Loucy (cell line): ENCODE results near the gene ACCSL.

Experiments used
- H2AFZ ChIP-seq: fragments of 200-600 bp; sonication (generic); 2 replicates; pipeline ENCODE4 v1.6.0; 2016; ENCODE audit warnings: antibody characterized with exemption, mild to moderate bottlenecking, low read length, moderate library complexity
- H3F3A ChIP-seq: fragments of 200-600 bp; 2 replicates; pipeline ENCODE4 v1.6.0; 2016; ENCODE audit warnings: antibody characterized with exemption, low read depth, mild to moderate bottlenecking
- H3K27me3 ChIP-seq: fragments of 200-600 bp; sonication (generic); 2 replicates; pipeline ENCODE4 v1.6.1; 2014; ENCODE audit warnings: low read length, mild to moderate bottlenecking; ENCODE audit not compliant: insufficient read depth, poor library complexity, severe bottlenecking
- H3K36me3 ChIP-seq: fragments of 200-600 bp; sonication (generic); 2 replicates; pipeline ENCODE4 v1.6.1; 2016; ENCODE audit warnings: low read length; ENCODE audit not compliant: insufficient read depth
- H3K4me1 ChIP-seq: fragments of 200-600 bp; sonication (generic); 2 replicates; pipeline ENCODE4 v1.5.1; 2014; ENCODE audit warnings: low read length, mild to moderate bottlenecking; ENCODE audit not compliant: insufficient read depth, poor library complexity, severe bottlenecking
- H3K4me2 ChIP-seq: fragments of 200-600 bp; sonication (generic); 2 replicates; pipeline ENCODE4 v1.6.0; 2014; ENCODE audit warnings: antibody characterized with exemption, low read length, low read depth, mild to moderate bottlenecking; ENCODE audit not compliant: poor library complexity, severe bottlenecking
- H3K4me3 ChIP-seq: fragments of 200-600 bp; sonication (generic); 2 replicates; pipeline ENCODE4 v1.5.1; 2014; ENCODE audit warnings: low read length, mild to moderate bottlenecking, mixed read lengths; ENCODE audit not compliant: poor library complexity, severe bottlenecking
- H3K79me2 ChIP-seq: fragments of 200-600 bp; sonication (generic); 2 replicates; pipeline ENCODE4 v1.6.1; 2014; ENCODE audit warnings: low read length; ENCODE audit not compliant: insufficient read depth
- H3K9ac ChIP-seq: fragments of 200-600 bp; sonication (generic); 2 replicates; pipeline ENCODE4 v1.6.0; 2014; ENCODE audit warnings: mild to moderate bottlenecking, low read depth, low read length, moderate library complexity; ENCODE audit not compliant: poor library complexity, severe bottlenecking
- H3K9me2 ChIP-seq: fragments of 200-600 bp; sonication (generic); replicated peaks from 2 replicates; pipeline ENCODE4 v1.6.1; 2016; ENCODE audit warnings: low read depth, low read length, mixed read lengths
- H3K9me3 ChIP-seq: fragments of 200-600 bp; sonication (generic); 2 replicates; pipeline ENCODE4 v1.6.1; 2014; ENCODE audit warnings: mild to moderate bottlenecking, antibody characterized with exemption, low read length, low read depth; ENCODE audit not compliant: insufficient read depth
- H4K20me1 ChIP-seq: fragments of 200-600 bp; sonication (generic); 2 replicates; pipeline ENCODE4 v1.6.0; 2014; ENCODE audit warnings: antibody characterized with exemption, low read length, mild to moderate bottlenecking; ENCODE audit not compliant: insufficient read depth, poor library complexity, severe bottlenecking
- EZH2phosphoT487 ChIP-seq: fragments of 200-600 bp; IDR thresholded peaks from 2 replicates; pipeline ENCODE4 v1.6.1; 2018; ENCODE audit warnings: antibody characterized with exemption, mild to moderate bottlenecking, moderate library complexity, borderline replicate concordance
- TF ChIP-seq, protein P1 (sequence below): fragments of 200-600 bp; sonication (generic); conservative IDR thresholded peaks from 2 replicates; pipeline ENCODE4 v1.5.1; 2014; ENCODE audit warnings: mild to moderate bottlenecking, antibody characterized with exemption, low read length

ACCSL gene

DNA sequence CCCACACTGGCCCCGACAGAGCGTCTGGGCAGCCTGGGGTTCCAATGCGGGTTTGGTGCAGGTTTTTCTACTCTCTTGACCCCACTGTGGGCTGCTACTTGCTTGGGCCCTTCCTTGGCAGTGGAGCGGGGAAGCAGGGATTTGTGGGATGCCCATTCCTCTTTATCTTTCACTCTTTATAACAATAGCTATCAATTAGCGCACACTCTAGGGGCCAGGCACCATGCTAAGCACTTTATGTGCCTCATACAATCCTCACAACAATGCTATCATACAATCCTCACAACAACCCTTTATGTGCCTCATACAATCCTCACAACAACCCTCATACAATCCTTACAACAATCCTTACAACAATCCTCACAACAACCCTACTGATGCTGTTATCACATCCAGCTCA is 31.0 kb downstream of the ACCSL start:
- peaks cover 21% of the 10 kb centered on the region for H3K36me3 ChIP-seq
- no peak for TF ChIP-seq EZH2phosphoT487
- TF ChIP-seq, protein P1, sequence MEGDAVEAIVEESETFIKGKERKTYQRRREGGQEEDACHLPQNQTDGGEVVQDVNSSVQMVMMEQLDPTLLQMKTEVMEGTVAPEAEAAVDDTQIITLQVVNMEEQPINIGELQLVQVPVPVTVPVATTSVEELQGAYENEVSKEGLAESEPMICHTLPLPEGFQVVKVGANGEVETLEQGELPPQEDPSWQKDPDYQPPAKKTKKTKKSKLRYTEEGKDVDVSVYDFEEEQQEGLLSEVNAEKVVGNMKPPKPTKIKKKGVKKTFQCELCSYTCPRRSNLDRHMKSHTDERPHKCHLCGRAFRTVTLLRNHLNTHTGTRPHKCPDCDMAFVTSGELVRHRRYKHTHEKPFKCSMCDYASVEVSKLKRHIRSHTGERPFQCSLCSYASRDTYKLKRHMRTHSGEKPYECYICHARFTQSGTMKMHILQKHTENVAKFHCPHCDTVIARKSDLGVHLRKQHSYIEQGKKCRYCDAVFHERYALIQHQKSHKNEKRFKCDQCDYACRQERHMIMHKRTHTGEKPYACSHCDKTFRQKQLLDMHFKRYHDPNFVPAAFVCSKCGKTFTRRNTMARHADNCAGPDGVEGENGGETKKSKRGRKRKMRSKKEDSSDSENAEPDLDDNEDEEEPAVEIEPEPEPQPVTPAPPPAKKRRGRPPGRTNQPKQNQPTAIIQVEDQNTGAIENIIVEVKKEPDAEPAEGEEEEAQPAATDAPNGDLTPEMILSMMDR, result no peak

DNA sequence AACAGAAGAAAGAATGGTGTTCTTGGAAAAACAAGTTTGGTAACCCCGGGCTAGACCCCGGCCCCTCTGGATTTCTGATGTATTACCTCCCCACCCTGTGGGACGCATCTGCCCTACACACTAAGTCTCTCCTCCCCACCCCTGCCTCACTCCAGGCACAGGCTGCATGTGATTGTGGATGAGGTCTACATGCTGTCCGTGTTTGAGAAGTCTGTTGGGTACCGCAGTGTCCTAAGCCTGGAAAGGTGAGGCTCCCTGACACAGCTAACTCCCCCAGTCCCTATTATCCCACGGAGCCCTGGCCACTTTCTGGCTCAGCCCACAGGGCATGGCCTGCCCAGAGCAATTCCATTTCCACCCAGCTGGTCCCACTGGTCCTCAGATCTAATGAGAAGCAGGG is 31.6 kb downstream of the ACCSL start:
- no peak overlapping the region for H3K4me3 ChIP-seq
- no peaks in the 10 kb centered on the region for H3F3A ChIP-seq
- no peak overlapping the region for H3K4me2 ChIP-seq
- H3K79me2 ChIP-seq, result no peaks in the 10 kb centered on the region
- H3K36me3 ChIP-seq, result peaks cover 21% of the 10 kb centered on the region
- no peaks in the 10 kb centered on the region for H3K27me3 ChIP-seq
- H2AFZ ChIP-seq, result no peak overlapping the region
- H3K9ac ChIP-seq, result no peak overlapping the region
- peaks cover 11% of the 10 kb centered on the region for H3K4me1 ChIP-seq
- no peaks in the 10 kb centered on the region for H3K9me3 ChIP-seq
- H4K20me1 ChIP-seq, result no peaks in the 10 kb centered on the region
- no peaks in the 10 kb centered on the region for H3K9me2 ChIP-seq
- TF ChIP-seq EZH2phosphoT487, result no peak
- TF ChIP-seq, protein P1, result no peak

More for the DNA sequence above, 31.0 kb downstream of the ACCSL start:
- Histone ChIP-seq H3K9ac (no peak overlapping the region), H3K9me3 (no peaks in the 10 kb centered on the region), H3K4me2 (no peak overlapping the region), H3F3A (no peaks in the 10 kb centered on the region), H3K9me2 (no peaks in the 10 kb centered on the region), H3K79me2 (no peaks in the 10 kb centered on the region), H3K27me3 (no peaks in the 10 kb centered on the region), H4K20me1 (peaks cover 4% of the 10 kb centered on the region), H3K4me3 (no peak overlapping the region), H2AFZ (no peak overlapping the region), H3K4me1 (peaks cover 17% of the 10 kb centered on the region)

DNA sequence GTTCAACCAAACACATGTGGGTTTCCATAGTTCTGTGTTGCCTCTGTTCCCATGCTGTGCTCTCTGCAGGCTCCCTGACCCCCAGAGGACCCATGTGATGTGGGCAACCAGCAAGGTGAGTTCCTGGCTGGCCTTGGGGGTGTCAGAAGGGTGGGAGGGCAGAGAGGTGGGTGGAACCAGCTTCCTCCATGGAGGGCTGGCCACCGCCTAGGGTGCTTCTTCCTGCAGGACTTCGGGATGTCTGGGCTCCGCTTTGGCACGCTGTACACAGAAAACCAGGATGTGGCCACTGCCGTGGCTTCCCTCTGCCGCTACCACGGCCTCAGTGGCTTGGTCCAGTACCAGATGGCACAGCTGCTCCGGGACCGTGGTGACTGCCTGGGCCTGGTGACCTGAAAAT is 33.2 kb downstream of the ACCSL start:
- Histone ChIP-seq H2AFZ (no peak overlapping the region), H3F3A (no peaks in the 10 kb centered on the region), H3K4me1 (peaks cover 4% of the 10 kb centered on the region), H3K4me2 (no peak overlapping the region), H3K36me3 (peaks cover 15% of the 10 kb centered on the region), H3K79me2 (no peaks in the 10 kb centered on the region), H3K4me3 (no peak overlapping the region), H3K27me3 (no peaks in the 10 kb centered on the region), H3K9me2 (no peaks in the 10 kb centered on the region), H3K9ac (no peak overlapping the region), H3K9me3 (0 out of 2 replicates have a peak, but pooled peaks cover 3% of the 10 kb centered on the region), H4K20me1 (no peaks in the 10 kb centered on the region)
- TF ChIP-seq, protein P1, result no peak
- TF ChIP-seq EZH2phosphoT487, result no peak
